Activated naive CD8-positive, alpha-beta T cell treated with anti-CD3 and anti-CD28 coated beads for 36 hours (primary cell): ENCODE results near the gene SHF. TPM values are rescaled to one million over a fixed set of nuclear protein-coding genes. Genes with fewer than 3 reads are reported as not detected.

ENCODE experiments used
- DNase-seq: peaks from one replicate; pipeline ENCODE4 v3.0.0; 2021
- H3K27ac Mint-ChIP-seq: one replicate; pipeline ENCODE4 v1.8.0; 2022; ENCODE audit warnings: mild to moderate bottlenecking, moderate library complexity, mixed read lengths
- H3K27me3 Mint-ChIP-seq: one replicate; pipeline ENCODE4 v1.8.0; 2022; ENCODE audit warnings: mild to moderate bottlenecking, mixed read lengths
- H3K36me3 Mint-ChIP-seq: one replicate; pipeline ENCODE4 v1.8.0; 2021; ENCODE audit warnings: mild to moderate bottlenecking, mixed read lengths
- H3K4me1 Mint-ChIP-seq: one replicate; pipeline ENCODE4 v1.8.0; 2021; ENCODE audit warnings: mixed read lengths
- H3K4me3 Mint-ChIP-seq: one replicate; pipeline ENCODE4 v1.8.0; 2022; ENCODE audit warnings: mild to moderate bottlenecking, moderate library complexity, mixed read lengths
- H3K9me3 Mint-ChIP-seq: one replicate; pipeline ENCODE4 v1.8.0; 2022; ENCODE audit warnings: mixed read lengths
- total RNA-seq, 2 experiments: library from RNA; stranded (reverse); gene quantifications; one replicate each; pipeline ENCODE4 v1.2.3, GENCODE V29; 2021

The SHF gene
- total RNA-seq, 2 experiments from 2014 or later = 19.5 to 20.4 TPM

DNA sequence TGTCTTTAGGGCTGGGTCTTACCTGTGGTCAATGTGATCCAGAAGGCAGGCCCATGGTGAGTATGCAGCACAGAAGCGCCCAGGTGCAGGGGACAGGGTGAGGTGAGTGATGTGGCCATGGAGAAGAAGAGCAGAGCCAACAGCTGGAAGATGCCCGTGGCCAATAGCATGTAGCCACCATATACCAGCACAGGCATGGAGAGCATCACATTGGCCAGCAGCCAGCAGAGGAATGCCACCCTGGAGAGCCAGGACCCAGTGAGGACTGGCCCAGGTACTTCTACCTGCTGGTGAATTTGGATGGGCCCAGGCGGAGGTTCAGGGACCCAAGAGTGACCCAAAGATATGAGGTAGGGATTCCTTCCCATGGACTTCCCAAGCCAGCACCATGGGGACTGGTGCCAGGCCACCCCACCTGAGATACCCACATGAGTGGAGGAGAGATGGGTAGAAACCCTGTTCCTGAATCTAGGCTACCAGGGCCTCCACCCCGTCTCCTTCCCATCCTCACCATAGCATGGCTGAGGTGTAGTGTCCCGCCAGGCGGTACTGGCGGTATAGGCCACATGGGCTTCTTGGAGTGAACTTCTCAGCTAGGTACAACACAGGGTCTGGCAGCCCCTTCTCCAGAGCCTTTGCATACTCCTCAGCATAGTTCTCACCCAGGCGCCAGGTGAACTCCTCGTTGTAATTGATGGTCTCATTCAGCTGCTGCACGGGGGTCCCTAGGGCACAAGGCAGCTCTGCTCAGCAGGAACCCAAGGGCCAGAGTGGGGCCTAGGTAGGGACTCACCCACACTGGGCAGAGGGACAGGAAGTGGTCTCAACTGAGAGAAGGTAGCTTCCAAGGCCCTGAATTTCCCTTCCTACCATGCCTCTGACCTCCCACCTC lies 67.4 kb downstream of the SHF start:
- DNase-seq = no peak
- Mint-ChIP-seq H3K27me3 (peaks cover 63% of the 10 kb centered on the region), H3K4me1 (peaks cover 11% of the 10 kb centered on the region), H3K4me3 (no peak overlapping the region), H3K27ac (no peak overlapping the region), H3K9me3 (no peaks in the 10 kb centered on the region), H3K36me3 (no peaks in the 10 kb centered on the region)

DNA sequence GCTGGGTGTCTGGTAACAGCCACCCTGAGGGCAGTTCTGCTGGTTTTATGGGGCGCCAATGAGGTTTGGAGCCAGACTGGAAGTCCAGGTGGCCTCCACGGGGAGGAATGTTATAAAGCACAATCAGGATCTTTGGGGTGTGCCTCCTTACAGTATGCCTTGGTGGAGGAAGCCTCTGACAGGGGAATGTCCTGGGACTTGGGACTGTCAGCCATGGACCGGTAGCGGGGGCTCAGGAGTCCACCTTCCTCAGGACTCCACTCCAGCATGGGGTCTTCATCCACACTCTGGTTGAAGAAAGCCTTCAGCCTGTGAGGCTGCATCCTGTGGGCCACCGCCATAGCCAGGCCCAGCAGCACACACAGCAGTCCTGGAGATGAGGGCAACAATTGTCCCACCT lies 68.8 kb downstream of the SHF start:
- Mint-ChIP-seq H3K4me3 (no peak overlapping the region), H3K4me1 (peaks cover 17% of the 10 kb centered on the region), H3K27me3 (peaks cover 70% of the 10 kb centered on the region), H3K9me3 (no peaks in the 10 kb centered on the region), H3K27ac (no peak overlapping the region), H3K36me3 (no peaks in the 10 kb centered on the region)
- DNase-seq = no peak

DNA sequence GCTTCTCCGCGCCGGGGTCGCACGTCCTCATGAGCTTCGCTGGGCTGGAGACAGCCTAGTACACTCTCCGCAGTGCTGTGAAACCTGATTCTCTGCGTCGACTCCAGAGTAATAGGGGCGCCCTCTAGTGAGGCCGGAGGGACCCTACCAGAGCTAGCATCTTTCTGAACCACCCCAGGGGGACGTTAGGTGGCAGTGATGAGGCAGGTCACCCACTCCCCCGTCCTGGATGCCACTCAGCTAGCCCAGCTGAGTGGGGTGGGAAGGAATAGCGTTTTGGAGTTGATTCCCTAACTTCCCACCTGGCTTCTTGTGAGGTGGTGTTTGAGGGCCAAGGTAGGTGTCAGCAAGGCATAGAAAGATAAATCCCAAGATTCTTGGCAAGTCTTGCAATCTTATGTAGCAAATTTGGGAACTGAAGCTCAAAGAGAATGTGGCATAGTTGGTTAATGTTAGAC lies 69.6 kb downstream of the SHF start:
- Mint-ChIP-seq H3K4me1 (peaks cover 25% of the 10 kb centered on the region), H3K9me3 (no peaks in the 10 kb centered on the region), H3K27me3 (peaks cover 77% of the 10 kb centered on the region), H3K27ac (no peak overlapping the region), H3K4me3 (peak overlapping the region; percentile 52), H3K36me3 (no peaks in the 10 kb centered on the region)
- DNase-seq = peak; percentile 84

DNA sequence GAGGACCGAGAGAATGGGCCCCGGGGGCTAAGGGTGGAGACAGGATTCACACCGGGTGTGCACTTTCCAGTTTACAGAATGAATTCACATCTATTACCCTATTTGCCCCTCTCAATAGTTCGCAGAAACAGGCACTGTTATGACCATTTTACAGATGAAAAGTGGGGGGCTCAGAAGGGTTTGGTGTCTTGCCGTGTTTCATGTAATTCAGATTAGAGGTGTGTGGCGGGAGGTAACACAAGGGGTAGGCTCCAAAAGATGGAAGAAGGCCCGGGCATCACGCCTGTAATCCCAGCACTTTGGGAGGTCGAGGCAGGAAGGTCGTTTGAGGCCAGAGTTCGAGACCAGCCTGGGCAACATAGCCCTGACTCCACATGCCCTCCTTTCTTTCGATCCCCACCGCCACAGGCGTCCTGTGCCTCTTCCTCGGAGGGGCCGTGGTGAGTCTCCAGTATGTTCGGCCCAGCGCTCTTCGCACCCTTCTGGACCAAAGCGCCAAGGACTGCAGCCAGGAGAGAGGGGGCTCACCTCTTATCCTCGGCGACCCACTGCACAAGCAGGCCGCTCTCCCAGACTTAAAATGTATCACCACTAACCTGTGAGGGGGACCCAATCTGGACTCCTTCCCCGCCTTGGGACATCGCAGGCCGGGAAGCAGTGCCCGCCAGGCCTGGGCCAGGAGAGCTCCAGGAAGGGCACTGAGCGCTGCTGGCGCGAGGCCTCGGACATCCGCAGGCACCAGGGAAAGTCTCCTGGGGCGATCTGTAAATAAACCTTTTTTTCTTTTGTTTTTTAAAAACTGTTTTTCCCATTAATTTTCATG lies 70.2 kb downstream of the SHF start:
- Mint-ChIP-seq H3K4me3 (peak overlapping the region; percentile 52), H3K27me3 (peaks cover 77% of the 10 kb centered on the region), H3K27ac (no peak overlapping the region), H3K4me1 (peaks cover 28% of the 10 kb centered on the region), H3K9me3 (no peaks in the 10 kb centered on the region), H3K36me3 (no peaks in the 10 kb centered on the region)
- no peak for DNase-seq

Other genes starting within 250 kb of the SHF start
- gene TERB2, start 231.3 kb downstream of the SHF start, total RNA-seq = not detected
- 10 to 100 TPM; 36.0 to 36.9 TPM for gene SORD, start 164.8 kb downstream of the SHF start, total RNA-seq
- gene DUOX2, start 73.8 kb downstream of the SHF start, total RNA-seq = not detected
- gene DUOXA2, start 73.6 kb downstream of the SHF start, total RNA-seq = not detected
- not detected for gene DUOXA1, start 58.1 kb downstream of the SHF start, total RNA-seq
- gene DUOX1, start 58.0 kb downstream of the SHF start, total RNA-seq = under 1 TPM; 0.14 to 0.22 TPM
- not detected for gene SLC28A2, start 64.3 kb upstream of the SHF start, total RNA-seq
- 1 to 10 TPM; 4.9 to 5.0 TPM for gene GATM, start 190.6 kb upstream of the SHF start, total RNA-seq